ENCODE measurements around the gene CHCHD6. TPM values are rescaled to one million over a fixed set of nuclear protein-coding genes. Genes with fewer than 3 reads are reported as not detected.

CHCHD6 gene
- total and polyA plus RNA-seq, 2 of the 4 experiments (the other 2 are of a cell fraction): 18.8 to 28.9 TPM

GRCh38 chr3:126818400-126819095, 114.5 kb downstream of the CHCHD6 start:
- H3K14ac ChIP-seq (replicated peaks; ENCODE audit: low read depth, low read length): no peak overlapping the region
- TF ChIP-seq BHLHE40 (IDR thresholded peaks at IDR 0.05; ENCODE audit: low read depth, low read length) (no peak), NFE2L2 (IDR thresholded peaks at IDR 0.05; ENCODE audit: low read depth, low read length) (no peak), CEBPB (IDR thresholded peaks at IDR 0.05; ENCODE audit: low read depth, low read length) (no peak), CTCF (conservative IDR thresholded peaks at IDR 0.05; ENCODE audit: low read depth, low read length) (no peak), POLR2A (IDR thresholded peaks at IDR 0.05; ENCODE audit: low read depth, low read length) (no peak), SMC3 (IDR thresholded peaks at IDR 0.05; ENCODE audit: low read depth, low read length) (no peak), CHD1 (IDR thresholded peaks at IDR 0.05; ENCODE audit: low read depth, low read length) (no peak), FOS (IDR thresholded peaks at IDR 0.05; ENCODE audit: low read depth, low read length) (no peak), MXI1 (IDR thresholded peaks at IDR 0.05; ENCODE audit: borderline replicate concordance, low read depth, low read length) (no peak), MAZ (IDR thresholded peaks at IDR 0.05; ENCODE audit: borderline replicate concordance, low read depth, low read length) (no peak), ELK1 (IDR thresholded peaks at IDR 0.05; ENCODE audit: borderline replicate concordance, low read depth, low read length) (no peak), RAD21 (IDR thresholded peaks at IDR 0.05; ENCODE audit: low read length) (no peak), MAFK (IDR thresholded peaks at IDR 0.05; ENCODE audit: low read depth, low read length) (no peak), RFX5 (IDR thresholded peaks at IDR 0.05; ENCODE audit: low read depth, low read length) (no peak), USF2 (IDR thresholded peaks at IDR 0.05; ENCODE audit: low read depth, low read length) (no peak), RCOR1 (IDR thresholded peaks at IDR 0.05; ENCODE audit: insufficient replicate concordance, low read length) (no peak)
- no peaks in the 10 kb centered on the region for H3K9me3 ChIP-seq (ENCODE audit: control insufficient read depth, insufficient read depth, low read length)
- H3K4me3 ChIP-seq (ENCODE audit: insufficient read depth, low read depth, low read length): no peak overlapping the region
- H4K20me1 ChIP-seq (ENCODE audit: insufficient read depth, low read length): no peaks in the 10 kb centered on the region
- H4K91ac ChIP-seq (ENCODE audit: insufficient read depth, low read depth, low read length): no peak overlapping the region
- no peak overlapping the region for H2AK5ac ChIP-seq (ENCODE audit: low read depth, low read length)
- H3K27ac ChIP-seq (ENCODE audit: insufficient read depth, low read length): no peak overlapping the region
- ATAC-seq (ENCODE audit: low read depth): no peak
- H3K23ac ChIP-seq (ENCODE audit: low read depth, low read length): no peak overlapping the region
- H3K9me1 ChIP-seq (ENCODE audit: insufficient read depth, low read length): peaks cover 3% of the 10 kb centered on the region; the same call in 1 of the 2 replicates
- in situ Hi-C loops (cut with MboI; ENCODE audit: low sequenced_read_pairs): no loop called here
- H2BK5ac ChIP-seq (ENCODE audit: low read depth, low read length, poor library complexity, severe bottlenecking): no peak overlapping the region
- 85% methylated on average over 2 of the region's 8 CpGs; no CpG with 5 or more reads in 1 of the 2 experiments for WGBS, 2 experiments (ENCODE audit: extremely low coverage in 2 of 2, insufficient read length in 1 of 2)
- peaks cover 0 to 2% of the 10 kb centered on the region in 2 experiments; a peak in 2 of 4 replicates for H3K79me1 ChIP-seq (ENCODE audit: low read depth in 1 of 2, low read length in 2 of 2)
- H4K8ac ChIP-seq (ENCODE audit: low read depth in 2 of 2, low read length in 2 of 2): no peak overlapping the region
- DNase-seq: no peak
- H3K36me3 ChIP-seq (ENCODE audit: control insufficient read depth, insufficient read depth, low read length): no peaks in the 10 kb centered on the region
- no peak overlapping the region for H4K5ac ChIP-seq (ENCODE audit: low read depth, low read length)
- BruUV-seq (replicated peaks): no TSS peak
- H3K18ac ChIP-seq (ENCODE audit: low read depth, low read length): no peak overlapping the region
- no peak overlapping the region for H2BK120ac ChIP-seq (ENCODE audit: low read depth, low read length)
- H3K4me1 ChIP-seq (ENCODE audit: control insufficient read depth, insufficient read depth, low read length): no peaks in the 10 kb centered on the region
- no peak overlapping the region for H2BK20ac ChIP-seq (ENCODE audit: low read depth, low read length)
- ChIA-PET POLR2A (ENCODE audit: unreplicated experiment) (no interaction called here), CTCF (interaction anchor here (1.1 kb wide), 1 partner anchor 11 kb away, joined by 3 read pairs; no protein-coding TSS in a partner anchor)
- H3K4ac ChIP-seq (ENCODE audit: low read depth, low read length): no peak overlapping the region
- H2AK9ac ChIP-seq (replicated peaks; ENCODE audit: low read depth, low read length, poor library complexity): no peak overlapping the region
- intact Hi-C loops (cut with micrococcal nuclease): no loop called here
- H3K9ac ChIP-seq (ENCODE audit: low read depth, low read length): no peak overlapping the region
- H3K56ac ChIP-seq (ENCODE audit: extremely low read depth, insufficient read depth, low read length): no peak overlapping the region
- no peak overlapping the region for H2AFZ ChIP-seq (replicated peaks; ENCODE audit: low read length, poor library complexity)
- H3K27me3 ChIP-seq (ENCODE audit: control insufficient read depth, insufficient read depth, low read length): no peaks in the 10 kb centered on the region
- no peak overlapping the region for H3K4me2 ChIP-seq (ENCODE audit: low read depth, low read length)
- dilution Hi-C loops (cut with HindIII; ENCODE audit: low sequenced_read_pairs, unreplicated experiment): no loop called here
- no peak overlapping the region for H2BK15ac ChIP-seq (ENCODE audit: low read depth, low read length)

All from IMR-90 (cell line).